ENCODE results near the gene RASGRF2.

Gene RASGRF2

GRCh38 chr5:81066102-81066501 lies 105.9 kb downstream of the RASGRF2 start:
- no peaks in the 10 kb centered on the region for H3K27me3 ChIP-seq (replicated peaks; ENCODE audit: control insufficient read depth, insufficient read depth, low read length, poor library complexity, severe bottlenecking)
- H3K4me1 ChIP-seq (ENCODE audit: control insufficient read depth, insufficient read depth, low read length, poor library complexity, severe bottlenecking) = no peaks in the 10 kb centered on the region
- no peak overlapping the region for H3K27ac ChIP-seq (ENCODE audit: insufficient read depth, low read length, poor library complexity, severe bottlenecking)
- peaks cover 8% of the 10 kb centered on the region for H3K36me3 ChIP-seq (ENCODE audit: control insufficient read depth, insufficient read depth, low read length)
- no peaks in the 10 kb centered on the region for H3K9me3 ChIP-seq (ENCODE audit: control insufficient read depth, low read length)
- H3K4me3 ChIP-seq (ENCODE audit: insufficient read depth, low read depth, low read length, poor library complexity, severe bottlenecking) = no peak overlapping the region
- DNase-seq = no peak

- H3K9me3 ChIP-seq (ENCODE audit: control insufficient read depth, low read length) = no peaks in the 10 kb centered on the region
- H3K4me1 ChIP-seq (ENCODE audit: control insufficient read depth, insufficient read depth, low read length, poor library complexity, severe bottlenecking) = no peaks in the 10 kb centered on the region
- H3K4me3 ChIP-seq (ENCODE audit: insufficient read depth, low read depth, low read length, poor library complexity, severe bottlenecking) = no peak overlapping the region
- H3K36me3 ChIP-seq (ENCODE audit: control insufficient read depth, insufficient read depth, low read length) = peaks cover 8% of the 10 kb centered on the region
- no peaks in the 10 kb centered on the region for H3K27me3 ChIP-seq (replicated peaks; ENCODE audit: control insufficient read depth, insufficient read depth, low read length, poor library complexity, severe bottlenecking)
- no peak for DNase-seq
- H3K27ac ChIP-seq (ENCODE audit: insufficient read depth, low read length, poor library complexity, severe bottlenecking) = no peak overlapping the region
Measured at GRCh38 chr5:81067406-81067805, 107.2 kb downstream of the RASGRF2 start.

DNA sequence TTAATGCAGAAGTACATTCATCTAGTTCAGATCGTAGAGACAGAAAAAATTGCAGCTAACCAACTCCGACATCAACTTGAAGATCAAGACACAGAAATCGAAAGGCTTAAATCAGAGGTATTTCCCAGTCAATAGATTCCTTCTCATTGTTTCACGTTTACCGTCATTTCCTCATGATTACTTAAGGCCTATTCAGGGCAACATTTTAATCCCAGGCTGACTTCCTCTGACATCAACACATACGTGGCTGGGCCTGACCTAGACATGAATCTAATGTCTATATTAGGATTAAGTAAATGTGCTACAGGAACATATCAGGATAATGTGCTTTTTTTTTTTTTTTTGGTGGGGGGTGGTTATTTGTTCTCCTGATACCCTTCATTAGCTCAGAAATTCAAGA lies 107.9 kb downstream of the RASGRF2 start:
- Histone ChIP-seq H3K9me3 (ENCODE audit: control insufficient read depth, low read length) (no peaks in the 10 kb centered on the region), H3K4me3 (ENCODE audit: insufficient read depth, low read depth, low read length, poor library complexity, severe bottlenecking) (no peak overlapping the region), H3K4me1 (ENCODE audit: control insufficient read depth, insufficient read depth, low read length, poor library complexity, severe bottlenecking) (no peaks in the 10 kb centered on the region), H3K27me3 (replicated peaks; ENCODE audit: control insufficient read depth, insufficient read depth, low read length, poor library complexity, severe bottlenecking) (no peaks in the 10 kb centered on the region), H3K36me3 (ENCODE audit: control insufficient read depth, insufficient read depth, low read length) (peaks cover 14% of the 10 kb centered on the region), H3K27ac (ENCODE audit: insufficient read depth, low read length, poor library complexity, severe bottlenecking) (no peak overlapping the region)
- DNase-seq = no peak

DNA sequence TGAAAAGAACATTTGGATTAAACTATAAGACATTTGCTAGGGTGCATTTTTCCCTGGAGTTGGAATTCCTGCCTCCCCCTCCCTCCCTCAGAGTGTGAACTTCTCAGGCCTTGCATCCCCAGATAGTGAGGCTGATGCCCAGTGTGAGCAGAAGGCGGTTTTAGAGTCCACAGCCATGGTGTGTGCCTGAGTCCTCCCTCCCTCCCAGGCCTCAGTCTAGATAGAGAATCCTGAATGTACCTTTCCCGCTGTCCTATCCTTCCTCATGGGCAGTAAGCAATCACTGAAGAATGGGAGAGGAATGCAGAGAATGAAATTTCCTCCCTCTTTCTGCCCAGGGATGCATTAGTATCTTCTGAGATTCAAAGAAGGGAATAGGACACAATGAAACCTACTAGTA lies 108.5 kb downstream of the RASGRF2 start:
- no peaks in the 10 kb centered on the region for H3K27me3 ChIP-seq (replicated peaks; ENCODE audit: control insufficient read depth, insufficient read depth, low read length, poor library complexity, severe bottlenecking)
- no peak overlapping the region for H3K4me3 ChIP-seq (ENCODE audit: insufficient read depth, low read depth, low read length, poor library complexity, severe bottlenecking)
- H3K4me1 ChIP-seq (ENCODE audit: control insufficient read depth, insufficient read depth, low read length, poor library complexity, severe bottlenecking) = no peaks in the 10 kb centered on the region
- no peaks in the 10 kb centered on the region for H3K9me3 ChIP-seq (ENCODE audit: control insufficient read depth, low read length)
- no peak for DNase-seq
- peaks cover 16% of the 10 kb centered on the region for H3K36me3 ChIP-seq (ENCODE audit: control insufficient read depth, insufficient read depth, low read length)
- no peak overlapping the region for H3K27ac ChIP-seq (ENCODE audit: insufficient read depth, low read length, poor library complexity, severe bottlenecking)

- no peaks in the 10 kb centered on the region for H3K27me3 ChIP-seq (replicated peaks; ENCODE audit: control insufficient read depth, insufficient read depth, low read length, poor library complexity, severe bottlenecking)
- peaks cover 26% of the 10 kb centered on the region for H3K36me3 ChIP-seq (ENCODE audit: control insufficient read depth, insufficient read depth, low read length)
- H3K9me3 ChIP-seq (ENCODE audit: control insufficient read depth, low read length) = no peaks in the 10 kb centered on the region
- H3K4me1 ChIP-seq (ENCODE audit: control insufficient read depth, insufficient read depth, low read length, poor library complexity, severe bottlenecking) = no peaks in the 10 kb centered on the region
- no peak for DNase-seq
- no peak overlapping the region for H3K27ac ChIP-seq (ENCODE audit: insufficient read depth, low read length, poor library complexity, severe bottlenecking)
- H3K4me3 ChIP-seq (ENCODE audit: insufficient read depth, low read depth, low read length, poor library complexity, severe bottlenecking) = no peak overlapping the region
Measured at GRCh38 chr5:81069990-81070389, 109.8 kb downstream of the RASGRF2 start.

DNA sequence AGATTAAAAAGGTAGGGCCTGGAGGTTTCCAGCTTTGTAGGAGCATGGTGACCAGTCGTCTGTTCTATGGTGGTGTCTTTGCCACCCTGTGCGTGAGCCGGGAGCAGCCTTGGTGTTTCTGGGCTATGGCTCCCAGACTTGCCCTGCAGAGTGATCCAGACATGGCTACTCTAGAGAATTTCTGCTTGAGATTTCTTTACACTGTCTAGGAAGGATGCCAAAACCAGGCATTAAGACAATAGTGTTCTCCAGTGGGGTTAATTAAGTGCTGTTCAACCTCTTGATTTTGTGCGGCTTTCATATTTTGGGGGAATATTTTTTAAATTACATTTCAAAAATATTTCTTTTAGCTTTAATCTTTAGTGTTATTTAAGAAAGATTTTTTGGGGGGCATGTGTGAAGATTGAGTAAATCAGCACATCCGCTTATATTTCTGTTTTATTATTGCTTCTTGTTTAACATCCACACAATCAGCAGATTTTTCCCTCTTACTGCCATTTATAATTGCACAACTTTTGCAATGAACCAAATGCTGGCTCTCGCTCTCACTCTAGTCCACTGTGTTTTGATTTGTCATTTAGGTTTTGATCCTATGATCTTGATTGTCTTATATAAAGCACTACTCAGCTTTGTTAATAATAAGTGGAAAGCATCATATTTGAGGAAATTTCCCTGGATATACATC lies 110.5 kb downstream of the RASGRF2 start:
- H3K36me3 ChIP-seq (ENCODE audit: control insufficient read depth, insufficient read depth, low read length) = peaks cover 28% of the 10 kb centered on the region
- H3K4me3 ChIP-seq (ENCODE audit: insufficient read depth, low read depth, low read length, poor library complexity, severe bottlenecking) = no peak overlapping the region
- no peaks in the 10 kb centered on the region for H3K9me3 ChIP-seq (ENCODE audit: control insufficient read depth, low read length)
- DNase-seq = no peak
- no peaks in the 10 kb centered on the region for H3K4me1 ChIP-seq (ENCODE audit: control insufficient read depth, insufficient read depth, low read length, poor library complexity, severe bottlenecking)
- no peaks in the 10 kb centered on the region for H3K27me3 ChIP-seq (replicated peaks; ENCODE audit: control insufficient read depth, insufficient read depth, low read length, poor library complexity, severe bottlenecking)
- H3K27ac ChIP-seq (ENCODE audit: insufficient read depth, low read length, poor library complexity, severe bottlenecking) = no peak overlapping the region

DNA sequence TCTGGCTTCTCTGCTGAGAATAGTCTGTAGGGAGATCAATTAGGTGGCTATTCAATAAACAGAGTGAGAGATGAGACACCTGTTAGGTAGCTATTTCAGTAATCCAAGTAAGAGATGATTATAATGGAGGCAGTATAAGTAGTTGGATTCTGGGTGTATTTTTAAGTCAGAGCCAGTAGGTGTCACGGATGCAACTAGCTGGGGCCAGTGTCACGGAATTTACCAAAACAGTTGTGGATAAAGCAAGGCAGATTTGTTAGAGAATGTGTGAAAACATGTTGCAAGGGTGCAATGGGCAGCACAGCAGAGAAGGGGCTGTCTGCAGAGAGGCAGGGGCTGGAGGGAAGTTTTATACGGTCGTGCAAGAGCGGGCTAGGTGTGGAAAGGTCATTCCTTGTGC lies 114.9 kb downstream of the RASGRF2 start:
- peaks cover 39% of the 10 kb centered on the region for H3K36me3 ChIP-seq (ENCODE audit: control insufficient read depth, insufficient read depth, low read length)
- H3K9me3 ChIP-seq (ENCODE audit: control insufficient read depth, low read length) = no peaks in the 10 kb centered on the region
- no peaks in the 10 kb centered on the region for H3K4me1 ChIP-seq (ENCODE audit: control insufficient read depth, insufficient read depth, low read length, poor library complexity, severe bottlenecking)

DNA sequence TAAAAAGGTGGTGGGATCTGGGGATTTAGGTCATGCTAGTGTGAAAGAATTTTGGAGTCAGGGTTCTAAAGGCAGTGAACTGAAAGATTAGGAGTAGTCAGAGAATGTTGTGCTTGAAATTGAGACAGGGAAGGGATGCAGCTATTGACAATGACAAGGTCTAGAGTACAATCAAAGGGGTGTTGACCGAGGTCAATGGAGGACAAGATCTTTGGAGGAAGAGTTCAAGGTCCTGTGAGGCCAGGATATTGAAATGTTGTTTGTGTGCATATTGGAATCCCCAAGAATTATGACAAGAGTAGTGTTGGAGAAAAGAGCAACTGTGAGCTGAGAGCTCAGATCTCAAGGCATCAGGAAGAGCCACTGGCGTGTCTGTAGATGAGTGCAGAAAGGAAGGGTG lies 116.9 kb downstream of the RASGRF2 start:
- Histone ChIP-seq H3K9me3 (ENCODE audit: control insufficient read depth, low read length) (no peaks in the 10 kb centered on the region), H3K4me1 (ENCODE audit: control insufficient read depth, insufficient read depth, low read length, poor library complexity, severe bottlenecking) (no peaks in the 10 kb centered on the region), H3K4me3 (ENCODE audit: insufficient read depth, low read depth, low read length, poor library complexity, severe bottlenecking) (no peak overlapping the region), H3K36me3 (ENCODE audit: control insufficient read depth, insufficient read depth, low read length) (peaks cover 54% of the 10 kb centered on the region), H3K27me3 (replicated peaks; ENCODE audit: control insufficient read depth, insufficient read depth, low read length, poor library complexity, severe bottlenecking) (no peaks in the 10 kb centered on the region), H3K27ac (ENCODE audit: insufficient read depth, low read length, poor library complexity, severe bottlenecking) (no peak overlapping the region)
- no peak for DNase-seq

More for the DNA sequence above, 114.9 kb downstream of the RASGRF2 start:
- H3K27ac ChIP-seq (ENCODE audit: insufficient read depth, low read length, poor library complexity, severe bottlenecking) = no peak overlapping the region
- H3K4me3 ChIP-seq (ENCODE audit: insufficient read depth, low read depth, low read length, poor library complexity, severe bottlenecking) = no peak overlapping the region
- no peaks in the 10 kb centered on the region for H3K27me3 ChIP-seq (replicated peaks; ENCODE audit: control insufficient read depth, insufficient read depth, low read length, poor library complexity, severe bottlenecking)
- no peak for DNase-seq

GRCh38 chr5:81078930-81079329 lies 118.8 kb downstream of the RASGRF2 start:
- H3K27me3 ChIP-seq (replicated peaks; ENCODE audit: control insufficient read depth, insufficient read depth, low read length, poor library complexity, severe bottlenecking) = no peaks in the 10 kb centered on the region
- H3K36me3 ChIP-seq (ENCODE audit: control insufficient read depth, insufficient read depth, low read length) = peaks cover 46% of the 10 kb centered on the region
- no peak for DNase-seq
- H3K9me3 ChIP-seq (ENCODE audit: control insufficient read depth, low read length) = no peaks in the 10 kb centered on the region
- no peaks in the 10 kb centered on the region for H3K4me1 ChIP-seq (ENCODE audit: control insufficient read depth, insufficient read depth, low read length, poor library complexity, severe bottlenecking)
- no peak overlapping the region for H3K4me3 ChIP-seq (ENCODE audit: insufficient read depth, low read depth, low read length, poor library complexity, severe bottlenecking)
- no peak overlapping the region for H3K27ac ChIP-seq (ENCODE audit: insufficient read depth, low read length, poor library complexity, severe bottlenecking)

- DNase-seq = no peak
- peaks cover 46% of the 10 kb centered on the region for H3K36me3 ChIP-seq (ENCODE audit: control insufficient read depth, insufficient read depth, low read length)
- H3K4me1 ChIP-seq (ENCODE audit: control insufficient read depth, insufficient read depth, low read length, poor library complexity, severe bottlenecking) = no peaks in the 10 kb centered on the region
- H3K9me3 ChIP-seq (ENCODE audit: control insufficient read depth, low read length) = no peaks in the 10 kb centered on the region
- H3K27me3 ChIP-seq (replicated peaks; ENCODE audit: control insufficient read depth, insufficient read depth, low read length, poor library complexity, severe bottlenecking) = no peaks in the 10 kb centered on the region
- H3K27ac ChIP-seq (ENCODE audit: insufficient read depth, low read length, poor library complexity, severe bottlenecking) = no peak overlapping the region
- no peak overlapping the region for H3K4me3 ChIP-seq (ENCODE audit: insufficient read depth, low read depth, low read length, poor library complexity, severe bottlenecking)
Measured at GRCh38 chr5:81080809-81081460, 120.8 kb downstream of the RASGRF2 start.

Measured in effector memory CD4-positive, alpha-beta T cell (primary cell).